HG02571 (cell line): Measurements from ENCODE around the gene DGUOK.
A peak's percentile ranks its signal among the peaks of the same experiment; 100 is the strongest.
"Not testable (repeated sequence)": the region's sequence is repeated elsewhere in the genome, so short reads cannot be mapped to it uniquely, and the experiment has no call there.

Source experiments
- ATAC-seq: cut with Tn5 transposase; IDR thresholded peaks from one replicate; pipeline ENCODE4 v1.9.1; 2021; ENCODE audit warnings: mild to moderate bottlenecking, moderate library complexity; ENCODE audit not compliant: unreplicated experiment

DGUOK gene

DNA sequence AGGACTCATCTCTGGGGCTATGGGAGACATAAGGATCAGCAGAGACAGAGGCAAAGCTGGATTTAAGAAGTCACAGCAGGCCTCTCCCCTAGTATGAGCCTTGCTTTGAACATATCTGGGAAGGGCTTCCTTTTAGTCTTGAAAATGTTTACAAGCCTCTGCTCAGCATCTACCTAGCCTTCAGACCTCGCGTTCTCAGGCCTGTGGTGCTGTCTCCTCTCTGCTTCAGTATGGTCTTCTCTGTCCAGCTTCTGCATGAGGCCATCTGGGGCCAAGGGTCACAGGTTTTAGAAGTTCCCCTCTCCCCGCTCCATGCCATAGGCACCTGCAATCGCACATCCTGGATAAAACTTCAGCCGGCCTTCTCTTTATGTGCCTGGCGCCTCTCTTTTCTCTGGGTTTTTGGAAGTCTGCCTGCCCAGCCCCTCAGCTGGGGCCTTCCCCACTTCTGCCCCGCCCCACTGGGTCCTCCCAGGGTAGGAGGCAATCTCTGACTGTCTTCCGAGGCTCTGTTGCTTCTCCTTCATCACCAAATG is 26.8 kb upstream of the DGUOK start:
- no peak for ATAC-seq

DNA sequence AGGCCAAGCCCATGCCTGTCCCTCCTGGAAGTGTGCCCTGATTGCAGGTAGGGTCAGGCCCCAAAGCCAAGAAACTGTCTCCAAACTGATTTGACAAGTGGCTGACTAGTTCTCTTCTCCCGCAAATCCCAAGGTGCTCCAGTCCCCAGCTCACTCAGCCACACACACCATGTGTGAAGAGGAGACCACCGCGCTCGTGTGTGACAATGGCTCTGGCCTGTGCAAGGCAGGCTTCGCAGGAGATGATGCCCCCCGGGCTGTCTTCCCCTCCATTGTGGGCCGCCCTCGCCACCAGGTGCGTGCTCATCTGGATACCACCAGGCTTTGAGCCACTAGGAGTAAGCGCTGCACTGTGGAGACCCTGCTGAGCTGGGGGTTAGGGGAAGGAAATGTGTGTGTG is 25.5 kb upstream of the DGUOK start:
- ATAC-seq: no peak

DNA sequence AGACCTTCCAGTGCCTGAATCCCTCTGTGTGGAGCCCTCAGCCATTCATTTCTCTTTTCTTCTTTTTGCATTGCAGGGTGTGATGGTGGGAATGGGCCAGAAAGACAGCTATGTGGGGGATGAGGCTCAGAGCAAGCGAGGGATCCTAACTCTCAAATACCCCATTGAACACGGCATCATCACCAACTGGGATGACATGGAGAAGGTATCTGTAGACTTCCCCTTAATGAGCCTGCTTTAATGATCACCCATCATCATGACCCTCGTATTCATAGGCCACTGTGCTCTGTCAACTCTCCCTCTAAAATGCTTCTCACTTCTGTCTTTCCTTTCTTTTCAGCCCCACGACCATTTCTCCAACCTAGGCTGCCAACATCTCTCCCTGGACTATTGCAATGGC is 24.4 kb upstream of the DGUOK start:
- no peak for ATAC-seq

DNA sequence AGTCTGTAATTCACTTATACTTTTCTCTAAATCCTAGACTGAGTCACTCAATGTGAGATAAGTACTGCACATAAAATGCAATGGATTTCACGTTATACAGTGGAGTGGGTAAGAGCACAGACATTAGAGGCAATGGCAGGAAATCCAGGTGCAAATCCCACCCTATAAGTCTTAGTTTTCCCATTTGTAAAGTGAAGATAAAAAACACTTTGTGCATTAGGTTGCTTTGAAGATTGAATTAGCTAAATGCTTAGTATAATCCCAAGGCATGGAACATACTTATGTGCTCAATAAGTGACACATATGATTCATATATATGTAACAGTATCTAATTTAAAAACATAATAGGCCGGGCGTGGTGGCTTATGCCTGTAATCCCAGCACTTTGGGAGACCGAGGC is 23.4 kb upstream of the DGUOK start:
- no peak for ATAC-seq

DNA sequence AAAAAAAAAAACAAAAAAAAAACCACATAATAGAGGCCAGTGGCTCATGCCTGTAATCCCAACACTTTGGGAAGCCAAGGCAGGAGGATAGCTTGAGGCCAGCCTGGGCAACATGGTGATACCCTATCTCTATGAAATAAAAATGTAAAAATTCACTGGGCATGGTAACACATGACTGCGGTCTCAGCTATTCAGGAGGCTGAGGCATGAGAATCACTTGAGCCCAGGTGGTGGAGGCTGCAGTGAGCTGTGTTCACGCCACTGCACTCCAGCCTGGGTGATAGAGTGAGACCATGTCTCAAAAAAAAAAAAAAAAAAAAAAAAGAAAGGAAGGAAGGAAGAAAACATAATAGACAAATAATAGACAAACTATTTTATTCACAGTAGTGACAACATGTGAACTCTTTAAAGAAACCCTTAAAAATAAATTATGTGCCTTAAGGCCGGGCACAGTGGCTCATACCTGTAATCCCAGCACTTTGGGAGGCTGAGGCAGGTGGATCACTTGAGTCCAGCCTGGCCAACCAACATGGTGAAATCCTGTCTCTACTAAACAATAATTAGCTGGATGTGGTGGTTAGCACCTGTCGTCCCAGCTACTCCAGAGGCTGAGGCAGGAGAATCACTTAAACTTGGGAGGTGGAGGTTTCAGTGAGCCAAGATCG is 22.6 kb upstream of the DGUOK start:
- ATAC-seq: not testable (repeated sequence)

DNA sequence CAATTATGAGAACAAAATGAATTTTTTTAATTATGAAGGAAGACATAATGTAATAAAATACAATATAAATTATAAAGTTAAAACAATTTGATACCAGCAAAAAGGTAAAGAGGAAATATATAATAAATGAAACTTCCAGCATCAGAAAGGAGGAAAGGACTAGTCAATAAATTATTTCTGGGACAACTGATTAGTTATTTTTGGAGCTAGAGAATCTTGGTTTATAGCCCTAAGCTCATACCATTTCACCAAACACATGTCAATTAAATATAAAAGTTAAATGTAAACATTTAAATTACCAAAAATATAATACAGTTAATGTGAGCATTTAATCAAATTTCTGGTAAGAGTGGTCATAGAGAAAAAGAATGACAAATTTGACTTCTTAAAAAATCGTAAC is 21.7 kb upstream of the DGUOK start:
- ATAC-seq: no peak

DNA sequence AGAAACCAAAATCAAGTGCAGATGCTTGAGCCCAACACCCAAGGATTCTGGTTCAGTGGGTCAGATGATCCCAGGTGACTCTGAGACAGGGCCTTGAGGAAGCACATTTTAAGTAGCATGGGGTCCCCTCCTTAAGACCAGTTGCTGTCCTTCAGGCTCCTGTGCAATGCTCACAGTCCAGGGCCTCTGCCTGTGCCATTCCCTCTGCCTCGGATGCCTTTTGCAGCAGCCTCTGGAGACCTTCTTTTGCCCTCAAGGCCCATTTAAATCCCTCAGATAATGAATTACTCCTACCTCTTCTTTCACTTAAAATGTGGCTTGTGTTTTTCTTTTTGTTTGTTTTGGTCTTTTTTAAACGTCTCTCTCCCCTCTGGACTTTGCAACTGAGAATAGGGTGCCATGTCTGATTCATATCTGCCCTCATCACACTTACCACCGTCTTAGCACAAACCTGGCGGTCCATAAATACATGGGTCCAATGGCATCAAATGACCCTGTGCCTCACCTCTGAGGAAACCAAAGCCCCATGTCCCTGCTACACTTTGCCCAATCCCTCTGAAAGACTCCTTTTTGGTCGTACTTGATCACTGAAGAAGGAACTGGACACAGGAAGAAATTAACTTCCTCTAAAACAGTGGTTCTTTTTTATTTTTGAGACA is 19.7 kb upstream of the DGUOK start:
- ATAC-seq: no peak

DNA sequence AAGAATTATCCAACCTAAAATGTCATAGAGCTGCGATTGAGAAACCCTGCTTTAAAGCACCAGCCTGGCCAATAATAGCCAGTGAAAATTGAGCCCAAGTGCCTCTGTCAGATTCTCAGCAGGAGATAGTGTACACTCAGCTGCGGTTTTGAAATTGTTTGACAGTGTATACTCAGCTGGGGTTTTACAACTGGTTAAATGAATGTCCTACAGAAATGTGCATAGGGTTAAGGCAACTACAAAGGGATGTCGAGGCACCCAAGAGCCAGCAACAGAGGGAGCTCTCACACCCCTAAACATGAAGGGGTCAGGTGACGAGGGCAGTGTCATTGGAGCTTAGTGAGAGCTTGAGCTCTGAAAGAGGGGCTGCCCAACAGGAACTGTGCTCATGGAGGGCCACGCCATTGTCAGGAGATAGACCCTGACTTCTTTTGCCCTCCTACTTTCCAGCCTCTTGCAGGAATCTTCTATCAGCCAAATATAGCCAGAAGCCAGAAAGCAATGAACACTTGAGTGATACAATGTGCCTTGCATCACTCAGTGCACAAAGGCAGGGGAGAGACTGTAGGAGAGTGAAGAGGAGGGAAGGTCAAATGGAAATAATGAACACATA is 18.7 kb upstream of the DGUOK start:
- ATAC-seq: peak; percentile 54

DNA sequence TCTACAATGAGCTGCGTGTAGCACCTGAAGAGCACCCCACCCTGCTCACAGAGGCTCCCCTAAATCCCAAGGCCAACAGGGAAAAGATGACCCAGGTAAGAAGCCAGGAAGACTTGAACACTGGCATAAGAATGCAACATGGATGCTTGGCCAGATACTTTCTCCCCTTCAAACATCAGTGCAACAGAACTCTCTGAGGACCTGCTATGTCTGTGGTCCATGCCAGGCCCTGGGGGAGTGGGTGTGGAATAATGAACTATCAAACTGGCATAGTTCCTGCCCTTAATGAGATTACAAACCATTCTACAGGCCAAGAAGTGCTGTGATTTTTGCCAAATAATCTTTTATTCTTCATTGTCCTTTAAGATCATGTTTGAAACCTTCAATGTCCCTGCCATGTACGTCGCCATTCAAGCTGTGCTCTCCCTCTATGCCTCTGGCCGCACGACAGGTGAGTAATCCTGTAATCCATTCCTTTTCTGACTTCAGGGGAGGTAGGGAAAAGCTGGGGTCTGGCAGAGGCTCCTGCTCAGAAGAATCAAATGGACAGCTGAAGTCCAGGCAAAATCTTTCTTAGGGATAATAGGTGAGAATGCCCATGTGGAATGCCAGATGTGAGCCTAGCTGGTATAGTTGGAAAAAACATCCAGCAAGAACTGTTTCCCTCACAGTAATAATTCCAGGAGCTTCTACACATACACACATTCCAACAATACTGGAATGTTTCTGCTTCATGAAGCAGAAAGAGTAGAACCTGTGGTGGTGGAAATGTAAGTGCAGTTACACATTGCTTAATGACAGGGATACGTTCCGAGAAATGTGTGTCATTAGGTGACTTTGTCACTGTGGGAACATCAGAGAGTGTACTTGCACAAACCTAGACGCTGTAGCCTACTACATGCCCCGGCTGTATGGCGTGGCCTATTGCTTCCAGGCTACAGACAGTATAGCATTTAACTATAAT is 17.7 kb upstream of the DGUOK start:
- ATAC-seq: no peak

DNA sequence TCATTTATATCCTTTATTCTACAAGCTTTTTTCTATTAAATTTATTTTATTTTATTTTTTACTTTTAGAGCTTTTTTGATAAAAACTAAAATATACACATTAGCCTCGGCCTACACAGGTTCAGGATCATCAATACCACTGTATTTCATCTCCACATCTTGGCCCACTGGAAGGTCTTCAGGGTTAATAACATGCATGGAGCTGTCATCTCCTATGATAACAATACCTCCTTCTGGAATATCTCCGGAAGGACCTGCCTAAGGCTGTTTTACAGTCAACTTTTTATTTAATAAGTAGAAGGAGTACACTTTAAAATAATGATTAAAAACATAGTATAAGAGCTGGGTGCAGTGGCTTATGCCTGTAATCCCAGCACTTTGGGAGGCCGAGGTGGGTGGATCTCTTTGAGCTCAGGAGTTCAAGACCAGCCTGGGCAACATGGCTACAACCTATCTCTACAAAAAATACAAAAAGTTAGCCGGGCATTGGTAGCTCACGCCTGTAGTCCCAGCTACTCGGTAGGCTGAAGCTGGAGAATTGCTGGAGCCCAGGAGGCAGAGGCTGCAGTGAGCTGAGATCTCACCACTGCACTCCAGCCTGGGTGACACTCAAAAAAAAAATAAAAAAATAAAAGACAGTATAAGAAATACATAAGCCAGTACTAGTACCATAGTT is 15.7 kb upstream of the DGUOK start:
- no peak for ATAC-seq

DNA sequence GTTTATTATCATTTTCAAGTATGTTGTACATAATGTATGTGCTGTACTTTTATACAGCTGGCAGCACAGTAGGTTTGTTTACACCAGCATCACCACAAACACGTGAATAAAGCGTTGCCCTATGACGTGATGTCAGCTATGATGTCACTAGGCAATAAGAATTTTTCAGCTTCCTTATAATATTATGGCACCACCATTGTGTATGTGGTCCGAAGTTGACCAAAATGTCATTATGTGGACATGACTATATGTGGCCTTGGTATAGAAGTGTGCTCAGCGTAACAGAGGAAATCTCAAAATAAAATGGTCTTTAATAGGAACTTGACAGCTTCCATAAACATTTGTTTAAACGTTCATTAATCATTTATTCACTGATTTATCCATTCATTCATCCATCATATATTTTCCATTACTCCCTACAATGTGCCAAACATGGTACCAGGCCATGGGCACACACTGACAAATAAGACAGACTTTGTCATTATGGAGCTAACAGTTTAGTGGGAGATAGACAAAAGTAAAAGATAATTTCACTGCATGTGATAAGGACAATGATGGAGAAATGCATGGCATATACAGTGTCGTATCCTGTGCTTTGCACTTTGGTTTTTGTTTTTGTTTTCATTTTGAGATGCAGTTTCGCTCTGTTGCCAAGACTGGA is 15.0 kb upstream of the DGUOK start:
- ATAC-seq: no peak

DNA sequence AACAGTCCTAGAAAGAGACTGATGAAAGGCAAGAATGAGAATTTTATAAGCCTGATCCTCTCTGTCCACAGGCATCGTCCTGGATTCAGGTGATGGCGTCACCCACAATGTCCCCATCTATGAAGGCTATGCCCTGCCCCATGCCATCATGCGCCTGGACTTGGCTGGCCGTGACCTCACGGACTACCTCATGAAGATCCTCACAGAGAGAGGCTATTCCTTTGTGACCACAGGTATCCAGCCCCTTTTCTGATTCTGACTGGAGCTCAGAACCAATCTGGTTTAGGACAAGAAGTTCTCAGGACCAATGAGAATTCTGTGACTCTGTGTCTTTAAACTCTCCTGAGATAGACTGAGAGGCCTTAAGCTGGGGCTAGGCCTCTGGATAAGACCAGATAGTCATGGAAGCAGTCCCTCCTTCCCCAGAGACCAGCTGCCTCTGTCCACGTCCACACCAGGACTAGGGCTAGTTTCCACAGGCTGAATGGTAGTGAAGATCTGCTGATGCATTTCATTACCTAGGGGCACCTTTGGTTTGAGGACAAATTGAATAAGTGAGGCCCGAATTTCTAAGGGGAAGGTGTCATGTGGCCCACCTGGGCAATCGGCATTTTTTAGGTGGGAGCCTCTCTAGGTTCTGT is 13.1 kb upstream of the DGUOK start:
- ATAC-seq: no peak

DNA sequence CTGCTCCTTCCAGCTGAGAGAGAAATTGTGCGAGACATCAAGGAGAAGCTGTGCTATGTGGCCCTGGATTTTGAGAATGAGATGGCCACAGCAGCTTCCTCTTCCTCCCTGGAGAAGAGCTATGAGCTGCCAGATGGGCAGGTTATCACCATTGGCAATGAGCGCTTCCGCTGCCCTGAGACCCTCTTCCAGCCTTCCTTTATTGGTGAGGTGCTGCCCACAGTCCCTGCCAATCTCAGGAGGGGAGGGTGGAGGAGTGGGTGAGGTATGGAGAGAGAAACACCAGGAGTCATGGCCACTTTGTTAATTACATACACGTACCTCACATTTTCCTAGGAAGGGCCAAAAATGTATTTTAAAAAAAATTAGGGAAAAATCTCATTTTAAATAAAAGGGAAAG is 12.0 kb upstream of the DGUOK start:
- ATAC-seq: no peak

DNA sequence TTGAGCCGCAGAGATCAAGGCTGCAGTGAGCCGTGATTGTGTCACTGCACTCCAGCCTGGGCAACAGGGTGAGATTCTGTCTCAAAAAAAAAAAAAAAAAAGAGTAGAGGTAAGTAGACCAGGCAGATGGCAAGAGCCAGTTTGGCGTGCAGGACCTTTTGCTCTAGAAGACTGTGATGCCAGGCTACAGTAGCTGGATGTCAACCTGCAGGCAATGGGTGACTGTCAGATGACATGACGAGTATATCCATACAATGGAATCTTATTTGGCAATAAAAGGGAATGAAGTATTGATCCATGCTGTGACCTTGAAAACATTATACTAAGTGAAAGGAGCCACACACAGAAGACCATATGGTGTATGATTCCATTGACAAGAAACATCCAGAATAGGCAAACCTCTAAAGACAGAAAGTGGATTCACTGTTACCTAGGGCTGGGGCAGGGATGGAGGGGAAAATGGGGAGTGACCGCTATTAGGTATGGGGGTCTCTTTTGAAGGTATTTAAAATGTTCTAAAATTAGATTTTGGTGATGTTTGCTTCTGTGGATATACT is 11.2 kb upstream of the DGUOK start:
- no peak for ATAC-seq

DNA sequence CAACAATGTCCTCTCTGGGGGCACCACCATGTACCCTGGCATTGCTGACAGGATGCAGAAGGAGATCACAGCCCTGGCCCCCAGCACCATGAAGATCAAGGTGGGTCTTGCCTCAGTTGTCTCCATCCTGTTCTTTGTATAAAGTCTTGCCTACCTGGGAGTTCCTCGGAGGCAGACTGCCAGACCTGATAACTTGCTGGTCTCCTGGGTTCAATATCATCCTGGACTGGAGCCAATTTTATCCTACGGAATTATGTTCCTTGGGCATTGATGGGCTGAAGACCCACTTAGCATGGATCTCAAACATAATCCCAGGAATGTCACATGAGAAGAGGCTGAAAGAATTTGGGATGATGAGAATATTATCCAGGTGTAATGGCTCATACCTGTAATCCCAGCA is 10.0 kb upstream of the DGUOK start:
- ATAC-seq: no peak

DNA sequence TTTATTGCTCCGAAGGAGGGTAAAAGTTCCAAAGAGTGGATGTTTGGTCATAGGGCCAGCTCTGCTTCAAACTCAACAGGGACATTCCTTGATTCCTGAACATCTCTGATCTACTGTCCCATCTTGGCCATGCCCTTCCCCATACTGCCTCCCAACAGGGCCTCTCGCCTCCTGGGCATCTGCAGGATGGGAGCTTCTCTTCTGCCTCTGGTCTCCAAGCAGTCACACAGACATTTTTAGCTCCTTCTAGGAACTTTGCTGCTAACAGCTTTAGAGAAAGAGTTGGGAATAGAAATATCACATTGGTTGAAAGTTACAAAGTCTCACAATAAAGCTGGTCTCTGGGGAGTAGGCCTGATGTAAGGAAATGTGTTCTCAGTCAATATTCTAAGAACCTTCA is 9.4 kb upstream of the DGUOK start:
- no peak for ATAC-seq

DNA sequence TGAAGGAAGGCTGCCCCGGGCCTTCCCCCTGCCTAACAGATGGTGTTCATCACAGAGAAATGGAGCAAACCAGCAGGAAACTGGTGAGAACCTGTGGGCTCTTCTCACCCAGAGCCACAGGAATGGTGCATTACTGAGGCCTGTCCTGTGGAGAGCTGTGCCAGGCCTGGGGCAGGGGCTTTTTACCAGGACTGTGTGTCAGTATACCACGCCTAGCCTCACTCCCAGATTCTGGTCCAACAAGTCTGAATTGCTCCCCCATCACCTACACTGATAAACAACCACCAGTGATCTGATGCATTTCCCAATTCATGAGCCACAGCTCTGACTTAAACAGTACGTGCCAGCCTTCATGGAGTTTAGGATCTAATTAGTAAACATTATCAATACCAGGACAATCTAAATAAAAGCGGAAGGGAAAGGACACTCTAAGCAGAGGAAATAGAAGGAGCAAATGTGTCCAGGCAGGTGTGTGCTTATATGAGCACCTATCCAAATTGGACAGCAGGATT is 8.9 kb upstream of the DGUOK start:
- ATAC-seq: no peak

DNA sequence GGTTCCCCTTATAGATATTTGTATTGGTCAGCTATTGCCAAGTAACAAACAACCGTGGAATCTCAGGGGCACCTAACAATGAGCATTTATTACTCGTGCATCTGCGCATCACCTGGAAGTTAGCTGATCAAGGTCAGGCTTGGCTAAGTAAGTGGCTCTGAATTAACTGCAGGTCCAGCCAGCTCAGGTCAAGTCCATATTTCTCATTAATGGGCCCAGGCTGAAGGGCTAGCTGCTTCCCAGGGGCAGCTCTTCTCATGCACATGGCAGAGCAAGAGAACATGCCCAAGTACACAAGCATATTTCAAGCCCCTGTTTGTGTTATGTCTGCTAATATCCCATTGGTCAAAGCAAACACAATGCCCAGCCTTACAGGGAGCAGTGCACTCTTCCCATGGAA is 7.8 kb upstream of the DGUOK start:
- no peak for ATAC-seq

DNA sequence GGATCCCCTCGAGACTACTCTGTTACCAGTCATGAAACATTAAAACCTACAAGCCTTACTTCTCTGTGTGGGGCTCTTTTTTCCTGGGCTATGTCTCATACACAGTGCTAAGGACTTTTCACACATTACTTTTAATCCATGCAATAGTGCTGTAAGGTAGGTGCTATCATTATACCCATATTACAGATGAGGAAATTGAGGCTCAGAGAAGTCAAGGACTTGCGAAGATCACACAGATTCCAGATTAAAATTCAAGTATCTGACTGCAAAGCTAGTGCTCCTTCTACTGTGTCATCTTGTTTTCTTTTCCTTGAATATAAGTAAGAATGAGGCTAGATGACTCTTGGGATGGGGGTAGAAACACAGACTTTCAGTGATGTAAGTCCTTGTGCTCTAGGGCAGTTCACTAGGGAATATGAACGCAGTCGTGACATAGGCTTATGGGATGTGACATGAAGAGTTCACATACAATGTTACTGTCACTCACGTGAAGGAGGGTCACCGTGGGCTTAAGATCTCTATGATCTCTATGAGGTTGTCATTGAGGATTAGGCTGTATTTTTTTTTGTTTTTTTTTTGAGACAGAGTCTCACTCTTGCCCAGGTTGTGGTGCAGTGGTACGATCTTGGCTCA is 7.0 kb upstream of the DGUOK start:
- no peak for ATAC-seq
